Duodenal mucosa (tissue), 2 donors: ENCODE results near the gene IGFLR1.

Source experiments
- H3K27ac ChIP-seq: one replicate; pipeline ENCODE4 v1.7.0; 2013; ENCODE audit warnings: low read depth, low read length
- H3K27me3 ChIP-seq, 2 donors: one replicate each; pipeline ENCODE4 v1.7.0; 2013; ENCODE audit warnings: low read length in 2 of 2, control low read depth in 1 of 2; ENCODE audit not compliant: insufficient read depth in 2 of 2, control insufficient read depth in 1 of 2
- H3K36me3 ChIP-seq, 2 donors: one replicate each; pipeline ENCODE4 v1.7.0; 2013; ENCODE audit warnings: low read length in 2 of 2, control low read depth in 1 of 2; ENCODE audit not compliant: insufficient read depth in 2 of 2, control insufficient read depth in 1 of 2
- H3K4me1 ChIP-seq, 2 donors: one replicate each; pipeline ENCODE4 v1.7.0; 2013; ENCODE audit warnings: low read length in 2 of 2, control low read depth in 1 of 2; ENCODE audit not compliant: insufficient read depth in 2 of 2, control insufficient read depth in 1 of 2
- H3K4me3 ChIP-seq, 2 donors: one replicate each; pipeline ENCODE4 v1.7.0; 2013; ENCODE audit warnings: low read length in 2 of 2, low read depth in 1 of 2
- H3K9ac ChIP-seq, 2 donors: one replicate each; pipeline ENCODE4 v1.7.0; 2013; ENCODE audit warnings: low read length in 2 of 2, low read depth in 1 of 2
- H3K9me3 ChIP-seq, 2 donors: one replicate each; pipeline ENCODE4 v1.7.0; 2013; ENCODE audit warnings: low read length in 2 of 2, control low read depth in 1 of 2; ENCODE audit not compliant: control insufficient read depth in 1 of 2

Gene IGFLR1

GRCh38 chr19:35722897-35723296 is 19.4 kb downstream of the IGFLR1 start:
- Histone ChIP-seq H3K27ac (no peak overlapping the region), H3K4me3 (no peak overlapping the region), H3K36me3 (peaks cover 50 to 71% of the 10 kb centered on the region in 2 donors), H3K9ac (no peak overlapping the region), H3K27me3 (no peaks in the 10 kb centered on the region), H3K9me3 (no peaks in the 10 kb centered on the region), H3K4me1 (peaks cover 9 to 13% of the 10 kb centered on the region in 2 donors)

- Histone ChIP-seq H3K4me3 (no peak overlapping the region), H3K36me3 (peaks cover 47 to 67% of the 10 kb centered on the region in 2 donors), H3K27me3 (no peaks in the 10 kb centered on the region), H3K4me1 (peaks cover 9 to 13% of the 10 kb centered on the region in 2 donors), H3K9ac (no peak overlapping the region), H3K9me3 (no peaks in the 10 kb centered on the region), H3K27ac (no peak overlapping the region)
Measured at GRCh38 chr19:35722461-35722860, 19.8 kb downstream of the IGFLR1 start.

GRCh38 chr19:35721374-35721773 is 20.9 kb downstream of the IGFLR1 start:
- H3K27me3 ChIP-seq = no peaks in the 10 kb centered on the region
- no peak overlapping the region for H3K27ac ChIP-seq
- no peak overlapping the region for H3K4me3 ChIP-seq
- H3K4me1 ChIP-seq = peaks cover 9 to 15% of the 10 kb centered on the region in 2 donors
- no peak overlapping the region for H3K9ac ChIP-seq
- no peaks in the 10 kb centered on the region for H3K9me3 ChIP-seq
- peaks cover 39 to 56% of the 10 kb centered on the region in 2 donors for H3K36me3 ChIP-seq

- Histone ChIP-seq H3K36me3 (peaks cover 31 to 49% of the 10 kb centered on the region in 2 donors), H3K9me3 (no peaks in the 10 kb centered on the region), H3K4me1 (peaks cover 16 to 23% of the 10 kb centered on the region in 2 donors), H3K9ac (no peak overlapping the region), H3K27me3 (no peaks in the 10 kb centered on the region), H3K27ac (no peak overlapping the region), H3K4me3 (no peak overlapping the region)
Measured at GRCh38 chr19:35720648-35721047, 21.6 kb downstream of the IGFLR1 start.

- Histone ChIP-seq H3K36me3 (peaks cover 26 to 44% of the 10 kb centered on the region in 2 donors), H3K4me3 (no peak overlapping the region), H3K27ac (no peak overlapping the region), H3K27me3 (no peaks in the 10 kb centered on the region), H3K4me1 (peaks cover 21 to 28% of the 10 kb centered on the region in 2 donors), H3K9me3 (no peaks in the 10 kb centered on the region), H3K9ac (no peak overlapping the region)
Measured at GRCh38 chr19:35720163-35720524, 22.1 kb downstream of the IGFLR1 start.

- H3K9me3 ChIP-seq = no peaks in the 10 kb centered on the region
- H3K27me3 ChIP-seq = no peaks in the 10 kb centered on the region
- peaks cover 26 to 38% of the 10 kb centered on the region in 2 donors for H3K36me3 ChIP-seq
- H3K9ac ChIP-seq = peak overlapping the region in 1 of 2 donors; percentile 71
- H3K4me3 ChIP-seq = peak overlapping the region; percentile 70 to 93
- H3K4me1 ChIP-seq = peaks cover 22 to 30% of the 10 kb centered on the region in 2 donors
- H3K27ac ChIP-seq = no peak overlapping the region
Measured at GRCh38 chr19:35719402-35720162, 22.7 kb downstream of the IGFLR1 start.

GRCh38 chr19:35718345-35719041 is 23.8 kb downstream of the IGFLR1 start:
- H3K4me1 ChIP-seq = peaks cover 22 to 30% of the 10 kb centered on the region in 2 donors
- H3K27me3 ChIP-seq = peaks cover 0 to 2% of the 10 kb centered on the region in 2 donors
- H3K9me3 ChIP-seq = no peaks in the 10 kb centered on the region
- peak overlapping the region; percentile 70 to 93 for H3K4me3 ChIP-seq
- H3K27ac ChIP-seq = peak overlapping the region; percentile 32
- H3K9ac ChIP-seq = peak overlapping the region; percentile 71 to 84
- H3K36me3 ChIP-seq = peaks cover 16 to 27% of the 10 kb centered on the region in 2 donors

GRCh38 chr19:35717665-35718344 is 24.4 kb downstream of the IGFLR1 start, which contains the start of gene KMT2B:
Gene KMT2B, plus strand, starts transcription at chr19:35718003. Its CDS starts 16 bp downstream, at chr19:35718019.
- peak within 1 kb of the TSS; percentile 87 to 93 for H3K4me3 ChIP-seq
- H3K4me1 ChIP-seq = peaks cover 22 to 30% of the 10 kb centered on the region in 2 donors
- H3K9me3 ChIP-seq = no peaks in the 10 kb centered on the region
- H3K27ac ChIP-seq = peak within 1 kb of the TSS; percentile 75
- peaks cover 10 to 20% of the 10 kb centered on the region in 2 donors for H3K36me3 ChIP-seq
- peak within 1 kb of the TSS; percentile 83 to 96 for H3K9ac ChIP-seq
- peaks cover 0 to 3% of the 10 kb centered on the region in 2 donors for H3K27me3 ChIP-seq

GRCh38 chr19:35716801-35717664 is 25.2 kb downstream of the IGFLR1 start:
- Histone ChIP-seq H3K36me3 (peaks cover 5 to 13% of the 10 kb centered on the region in 2 donors), H3K27ac (peak overlapping the region; percentile 75), H3K4me3 (peak overlapping the region; percentile 87 to 89), H3K4me1 (peaks cover 27 to 30% of the 10 kb centered on the region in 2 donors), H3K9ac (peak overlapping the region; percentile 83 to 96), H3K27me3 (peaks cover 0 to 3% of the 10 kb centered on the region in 2 donors), H3K9me3 (no peaks in the 10 kb centered on the region)
